Measurements from ENCODE around the gene LRRC15.

The LRRC15 gene

GRCh38 chr3:194369522-194370279 is at the start of gene LRRC15:
Gene LRRC15, minus strand, starts transcription at chr3:194369743. Its CDS starts 8,700 bp downstream, at chr3:194361043.
- H3K4me1 ChIP-seq (ENCODE audit: control insufficient read depth, insufficient read depth, low read length, unreplicated experiment), result peaks cover 22% of the 10 kb centered on the region
- no peak within 1 kb of the TSS for H3K27ac ChIP-seq (ENCODE audit: low read depth, low read length)
- peak within 1 kb of the TSS; percentile 83 for H2AFZ ChIP-seq (ENCODE audit: low read length, unreplicated experiment)
- no peaks in the 10 kb centered on the region for H3K79me2 ChIP-seq (ENCODE audit: control insufficient read depth, insufficient read depth, low read length, unreplicated experiment)
- H3K27me3 ChIP-seq (ENCODE audit: insufficient read depth, low read length), result peaks cover 5% of the 10 kb centered on the region; the same call in 1 of the 2 replicates
- peak within 1 kb of the TSS; percentile 55; the same call in 1 of the 2 replicates for H3K4me3 ChIP-seq (ENCODE audit: low read depth, low read length)
- H3K36me3 ChIP-seq (ENCODE audit: insufficient read depth, low read length), result no peaks in the 10 kb centered on the region

- Histone ChIP-seq H3K4me3 (ENCODE audit: low read depth, low read length) (no peak overlapping the region), H3K79me2 (ENCODE audit: control insufficient read depth, insufficient read depth, low read length, unreplicated experiment) (peaks cover 12% of the 10 kb centered on the region), H2AFZ (ENCODE audit: low read length, unreplicated experiment) (no peak overlapping the region), H3K4me1 (ENCODE audit: control insufficient read depth, insufficient read depth, low read length, unreplicated experiment) (peaks cover 20% of the 10 kb centered on the region), H3K27ac (ENCODE audit: low read depth, low read length) (no peak overlapping the region), H3K36me3 (ENCODE audit: insufficient read depth, low read length) (peaks cover 34% of the 10 kb centered on the region), H3K27me3 (ENCODE audit: insufficient read depth, low read length) (no peaks in the 10 kb centered on the region)
These were observed 49.1 kb upstream of the LRRC15 start for GRCh38 chr3:194418671-194419070.

GRCh38 chr3:194407423-194407822 is 37.9 kb upstream of the LRRC15 start:
- H3K27me3 ChIP-seq (ENCODE audit: insufficient read depth, low read length), result no peaks in the 10 kb centered on the region
- H3K79me2 ChIP-seq (ENCODE audit: control insufficient read depth, insufficient read depth, low read length, unreplicated experiment), result no peaks in the 10 kb centered on the region
- peaks cover 7% of the 10 kb centered on the region for H3K4me1 ChIP-seq (ENCODE audit: control insufficient read depth, insufficient read depth, low read length, unreplicated experiment)
- no peak overlapping the region for H2AFZ ChIP-seq (ENCODE audit: low read length, unreplicated experiment)
- peak overlapping the region; percentile 48 for H3K27ac ChIP-seq (ENCODE audit: low read depth, low read length)
- peaks cover 37% of the 10 kb centered on the region for H3K36me3 ChIP-seq (ENCODE audit: insufficient read depth, low read length)
- H3K4me3 ChIP-seq (ENCODE audit: low read depth, low read length), result no peak overlapping the region

- peaks cover 28% of the 10 kb centered on the region for H3K36me3 ChIP-seq (ENCODE audit: insufficient read depth, low read length)
- H3K27me3 ChIP-seq (ENCODE audit: insufficient read depth, low read length), result no peaks in the 10 kb centered on the region
- H3K4me1 ChIP-seq (ENCODE audit: control insufficient read depth, insufficient read depth, low read length, unreplicated experiment), result peaks cover 7% of the 10 kb centered on the region
- no peak overlapping the region for H2AFZ ChIP-seq (ENCODE audit: low read length, unreplicated experiment)
- H3K79me2 ChIP-seq (ENCODE audit: control insufficient read depth, insufficient read depth, low read length, unreplicated experiment), result no peaks in the 10 kb centered on the region
- H3K27ac ChIP-seq (ENCODE audit: low read depth, low read length), result no peak overlapping the region
- H3K4me3 ChIP-seq (ENCODE audit: low read depth, low read length), result no peak overlapping the region
These were observed 36.2 kb upstream of the LRRC15 start for GRCh38 chr3:194405766-194406165.

GRCh38 chr3:194404365-194405140 is 35.0 kb upstream of the LRRC15 start:
- Histone ChIP-seq H3K27ac (ENCODE audit: low read depth, low read length) (no peak overlapping the region), H3K4me1 (ENCODE audit: control insufficient read depth, insufficient read depth, low read length, unreplicated experiment) (peaks cover 7% of the 10 kb centered on the region), H3K36me3 (ENCODE audit: insufficient read depth, low read length) (peaks cover 28% of the 10 kb centered on the region), H3K4me3 (ENCODE audit: low read depth, low read length) (no peak overlapping the region), H3K79me2 (ENCODE audit: control insufficient read depth, insufficient read depth, low read length, unreplicated experiment) (no peaks in the 10 kb centered on the region), H2AFZ (ENCODE audit: low read length, unreplicated experiment) (no peak overlapping the region), H3K27me3 (ENCODE audit: insufficient read depth, low read length) (no peaks in the 10 kb centered on the region)

GRCh38 chr3:194401868-194402329 is 32.4 kb upstream of the LRRC15 start:
- Histone ChIP-seq H3K4me1 (ENCODE audit: control insufficient read depth, insufficient read depth, low read length, unreplicated experiment) (no peaks in the 10 kb centered on the region), H3K4me3 (ENCODE audit: low read depth, low read length) (no peak overlapping the region), H2AFZ (ENCODE audit: low read length, unreplicated experiment) (no peak overlapping the region), H3K79me2 (ENCODE audit: control insufficient read depth, insufficient read depth, low read length, unreplicated experiment) (no peaks in the 10 kb centered on the region), H3K27me3 (ENCODE audit: insufficient read depth, low read length) (peaks cover 19% of the 10 kb centered on the region), H3K27ac (ENCODE audit: low read depth, low read length) (no peak overlapping the region), H3K36me3 (ENCODE audit: insufficient read depth, low read length) (peaks cover 21% of the 10 kb centered on the region)

GRCh38 chr3:194401346-194401745 is 31.8 kb upstream of the LRRC15 start:
- H3K36me3 ChIP-seq (ENCODE audit: insufficient read depth, low read length), result peaks cover 21% of the 10 kb centered on the region
- H3K27ac ChIP-seq (ENCODE audit: low read depth, low read length), result no peak overlapping the region
- H2AFZ ChIP-seq (ENCODE audit: low read length, unreplicated experiment), result no peak overlapping the region
- H3K79me2 ChIP-seq (ENCODE audit: control insufficient read depth, insufficient read depth, low read length, unreplicated experiment), result no peaks in the 10 kb centered on the region
- peaks cover 24% of the 10 kb centered on the region for H3K27me3 ChIP-seq (ENCODE audit: insufficient read depth, low read length)
- H3K4me1 ChIP-seq (ENCODE audit: control insufficient read depth, insufficient read depth, low read length, unreplicated experiment), result no peaks in the 10 kb centered on the region
- no peak overlapping the region for H3K4me3 ChIP-seq (ENCODE audit: low read depth, low read length)

- Histone ChIP-seq H3K79me2 (ENCODE audit: control insufficient read depth, insufficient read depth, low read length, unreplicated experiment) (no peaks in the 10 kb centered on the region), H3K27ac (ENCODE audit: low read depth, low read length) (no peak overlapping the region), H3K4me3 (ENCODE audit: low read depth, low read length) (no peak overlapping the region), H3K4me1 (ENCODE audit: control insufficient read depth, insufficient read depth, low read length, unreplicated experiment) (no peaks in the 10 kb centered on the region), H3K36me3 (ENCODE audit: insufficient read depth, low read length) (peaks cover 12% of the 10 kb centered on the region), H3K27me3 (ENCODE audit: insufficient read depth, low read length) (peaks cover 24% of the 10 kb centered on the region), H2AFZ (ENCODE audit: low read length, unreplicated experiment) (no peak overlapping the region)
These were observed 30.4 kb upstream of the LRRC15 start for GRCh38 chr3:194399874-194400411.

- H3K79me2 ChIP-seq (ENCODE audit: control insufficient read depth, insufficient read depth, low read length, unreplicated experiment), result no peaks in the 10 kb centered on the region
- no peak within 1 kb of the TSS for H2AFZ ChIP-seq (ENCODE audit: low read length, unreplicated experiment)
- H3K36me3 ChIP-seq (ENCODE audit: insufficient read depth, low read length), result peaks cover 10% of the 10 kb centered on the region
- H3K27me3 ChIP-seq (ENCODE audit: insufficient read depth, low read length), result peaks cover 24% of the 10 kb centered on the region
- H3K4me1 ChIP-seq (ENCODE audit: control insufficient read depth, insufficient read depth, low read length, unreplicated experiment), result no peaks in the 10 kb centered on the region
- H3K4me3 ChIP-seq (ENCODE audit: low read depth, low read length), result no peak within 1 kb of the TSS
- no peak within 1 kb of the TSS for H3K27ac ChIP-seq (ENCODE audit: low read depth, low read length)
These were observed 29.6 kb upstream of the LRRC15 start, which contains the start of gene GP5 for GRCh38 chr3:194399166-194399565. Gene GP5, minus strand, starts transcription at chr3:194399266. Its CDS starts 984 bp downstream, at chr3:194398282.

GRCh38 chr3:194397757-194398312 is 28.3 kb upstream of the LRRC15 start:
- Histone ChIP-seq H3K27ac (ENCODE audit: low read depth, low read length) (no peak overlapping the region), H3K36me3 (ENCODE audit: insufficient read depth, low read length) (no peaks in the 10 kb centered on the region), H3K79me2 (ENCODE audit: control insufficient read depth, insufficient read depth, low read length, unreplicated experiment) (no peaks in the 10 kb centered on the region), H2AFZ (ENCODE audit: low read length, unreplicated experiment) (no peak overlapping the region), H3K4me1 (ENCODE audit: control insufficient read depth, insufficient read depth, low read length, unreplicated experiment) (no peaks in the 10 kb centered on the region), H3K27me3 (ENCODE audit: insufficient read depth, low read length) (peaks cover 24% of the 10 kb centered on the region), H3K4me3 (ENCODE audit: low read depth, low read length) (no peak overlapping the region)
